SK-N-SH (cell line): ENCODE results near the gene FBXO44. TPM values are rescaled to one million over a fixed set of nuclear protein-coding genes. Genes with fewer than 3 reads are reported as not detected.

ENCODE experiments used
- CTCF ChIA-PET: fragments of 300-600, 350-600 bp; formaldehyde crosslinking; extraction: SDS; loops from one replicate; lab custom pipeline; 2021; lab: Yijun Ruan, JAX
- POLR2A ChIA-PET: fragments of 350-600 bp; sonication (Branson Sonifier 250); formaldehyde crosslinking; extraction: SDS; loops from one replicate; lab custom pipeline; 2020; ENCODE audit warnings: antibody characterized with exemption, inconsistent platforms; lab: Yijun Ruan, JAX
- DNase-seq: peaks from one replicate; pipeline ENCODE4 v3.0.0; 2012
- H2AFZ ChIP-seq: fragments of 200-600 bp; sonication (generic); 2 replicates; pipeline ENCODE4 v1.8.1; 2016; ENCODE audit warnings: antibody characterized with exemption, mild to moderate bottlenecking, low read depth
- H3F3A ChIP-seq: fragments of 200-600 bp; sonication (generic); replicated peaks from 2 replicates; pipeline ENCODE3; 2016; ENCODE audit warnings: antibody characterized with exemption, mild to moderate bottlenecking; ENCODE audit not compliant: insufficient read depth
- H3K27ac ChIP-seq, 2 experiments: fragments of 200-500 bp in 1 of 2; fragments of 200-600 bp in 1 of 2; sonication (Bioruptor generic) in 1 of 2; sonication (generic), shearing (Covaris generic) in 1 of 2; 2 replicates each; pipeline versions ENCODE4 v1.5.1 to v1.6.1; 2014 to 2016; ENCODE audit warnings: low read depth in 2 of 2, inconsistent platforms in 1 of 2, low read length in 1 of 2, mild to moderate bottlenecking in 1 of 2, mixed read lengths in 1 of 2
- H3K27me3 ChIP-seq: fragments of 200-600 bp; sonication (generic), shearing (Covaris generic); 2 replicates; pipeline ENCODE4 v1.6.1; 2016; ENCODE audit warnings: mixed run types; ENCODE audit not compliant: insufficient read depth
- H3K36me3 ChIP-seq, 2 experiments: fragments of 200-500 bp in 1 of 2; fragments of 200-600 bp in 1 of 2; sonication (Bioruptor generic) in 1 of 2; sonication (generic) in 1 of 2; replicated peaks in 1 of 2; 2 replicates each; pipeline versions ENCODE3 to v1.5.1; 2014 to 2016; ENCODE audit warnings: low read length in 1 of 2, mild to moderate bottlenecking in 1 of 2; ENCODE audit not compliant: insufficient read depth in 2 of 2, control insufficient read depth in 1 of 2
- H3K4me1 ChIP-seq, 2 experiments: fragments of 200-500 bp in 1 of 2; fragments of 200-600 bp in 1 of 2; sonication (Bioruptor generic) in 1 of 2; sonication (generic), shearing (Covaris generic) in 1 of 2; 2 replicates each; pipeline versions ENCODE4 v1.5.1 to v1.6.1; 2014 to 2016; ENCODE audit warnings: low read depth in 1 of 2, low read length in 1 of 2, mixed run types in 1 of 2; ENCODE audit not compliant: insufficient read depth in 2 of 2, control insufficient read depth in 1 of 2
- H3K4me2 ChIP-seq: fragments of 200-600 bp; sonication (generic), shearing (Covaris generic); 2 replicates; pipeline ENCODE4 v1.6.1; 2017; ENCODE audit warnings: mixed run types
- H3K4me3 ChIP-seq, 2 experiments: fragments of 200-500 bp in 1 of 2; fragments of 200-600 bp in 1 of 2; sonication (Bioruptor generic) in 1 of 2; sonication (generic), shearing (Covaris generic) in 1 of 2; 2 replicates each; pipeline versions ENCODE4 v1.5.1 to v1.8.1; 2014 to 2016; ENCODE audit warnings: low read depth in 2 of 2, inconsistent platforms in 1 of 2, low read length in 1 of 2, mild to moderate bottlenecking in 1 of 2, mixed read lengths in 1 of 2, moderate library complexity in 1 of 2
- H3K79me2 ChIP-seq: fragments of 200-600 bp; sonication (generic); 2 replicates; pipeline ENCODE4 v1.8.1; 2017; ENCODE audit warnings: mild to moderate bottlenecking; ENCODE audit not compliant: insufficient read depth
- H3K9ac ChIP-seq: fragments of 200-600 bp; sonication (generic); 2 replicates; pipeline ENCODE4 v1.6.1; 2017; ENCODE audit warnings: mixed run types
- H3K9me2 ChIP-seq: fragments of 200-600 bp; sonication (generic); 2 replicates; pipeline ENCODE4 v1.6.1; 2017; ENCODE audit warnings: mixed run types
- H3K9me3 ChIP-seq: fragments of 200-600 bp; sonication (generic); 2 replicates; pipeline ENCODE4 v1.6.1; 2017; ENCODE audit warnings: mixed run types, mild to moderate bottlenecking, moderate library complexity
- H4K20me1 ChIP-seq: fragments of 200-600 bp; sonication (generic); 2 replicates; pipeline ENCODE4 v1.6.1; 2017; ENCODE audit warnings: mild to moderate bottlenecking, mixed run types; ENCODE audit not compliant: insufficient read depth
- CHD2 ChIP-seq: fragments of 150-350 bp; IDR thresholded peaks from 2 replicates; pipeline ENCODE4 v1.6.1; 2018; ENCODE audit warnings: low read length; ENCODE audit not compliant: partially characterized antibody
- ELF1 ChIP-seq: IDR thresholded peaks from 2 replicates; pipeline ENCODE4 v1.4.0; 2012
- EP300 ChIP-seq, 2 experiments: IDR thresholded peaks; 2 replicates each; pipeline versions ENCODE4 v1.4.0 to v1.6.1; 2012; ENCODE audit warnings: borderline replicate concordance in 1 of 2, low read depth in 1 of 2, low read length in 1 of 2
- FOSL2 ChIP-seq: IDR thresholded peaks from 2 replicates; pipeline ENCODE4 v1.4.0; 2012; ENCODE audit warnings: low read depth, mild to moderate bottlenecking, moderate library complexity, borderline replicate concordance
- FOXJ3 ChIP-seq: sonication (generic); formaldehyde crosslinking; IDR thresholded peaks from 2 replicates; pipeline ENCODE4 v1.5.1; 2020; ENCODE audit warnings: mild to moderate bottlenecking, missing genetic modification reagents
- MEF2A ChIP-seq: IDR thresholded peaks from 2 replicates; pipeline ENCODE4 v1.4.0; 2012; ENCODE audit warnings: low read depth, borderline replicate concordance
- MXI1 ChIP-seq: IDR thresholded peaks from 2 replicates; pipeline ENCODE4 v1.6.1; 2012; ENCODE audit warnings: mild to moderate bottlenecking, low read depth, low read length, improper control_type of control experiment
- RAD21 ChIP-seq: IDR thresholded peaks from 2 replicates; pipeline ENCODE4 v1.6.1; 2012; ENCODE audit warnings: mild to moderate bottlenecking, low read length
- RCOR1 ChIP-seq: fragments of 150-350 bp; IDR thresholded peaks from 2 replicates; pipeline ENCODE4 v1.6.1; 2017; ENCODE audit warnings: antibody characterized with exemption, low read length
- RXRA ChIP-seq: IDR thresholded peaks from 2 replicates; pipeline ENCODE4 v1.4.0; 2012; ENCODE audit warnings: low read depth, mild to moderate bottlenecking, borderline replicate concordance
- TCF12 ChIP-seq: IDR thresholded peaks from 2 replicates; pipeline ENCODE4 v1.4.0; 2012
- WGBS: methylation state at CpG from one replicate; pipeline ENCODE4 v1.1.6; 2017; ENCODE audit warnings: low lambda C conversion rate; 5-methylcytosine and 5-hydroxymethylcytosine counted together
- polyA plus RNA-seq, 3 experiments: library from polyadenylated mRNA; depleted of rRNA; stranded (reverse); fragments of >200 nt; gene quantifications; 2 replicates each; pipeline ENCODE4 v1.2.3, GENCODE V29; 2012
- TF ChIP-seq, protein P1 (sequence below): fragments of 200-600 bp; sonication (generic); IDR thresholded peaks from 2 replicates; pipeline ENCODE4 v1.6.1; 2017; ENCODE audit warnings: antibody characterized with exemption, mild to moderate bottlenecking, moderate library complexity
- TF ChIP-seq, protein P2 (sequence below): fragments of 150-350 bp; IDR thresholded peaks from 2 replicates; pipeline ENCODE4 v1.6.1; 2017; ENCODE audit warnings: antibody characterized with exemption, low read length, low read depth, borderline replicate concordance
- TF ChIP-seq, protein P3 (sequence below): IDR thresholded peaks from 2 replicates; pipeline ENCODE4 v1.4.0; 2012; ENCODE audit warnings: low read depth, borderline replicate concordance

FBXO44 gene
- polyA plus RNA-seq, 1 of the 3 experiments (the other 2 are of a cell fraction), result 42.8 TPM

GRCh38 chr1:11707621-11708276 lies 53.1 kb downstream of the FBXO44 start:
- H3K9me2 ChIP-seq, result no peaks in the 10 kb centered on the region
- H3K27me3 ChIP-seq, result no peaks in the 10 kb centered on the region
- H3K4me1 ChIP-seq, result peaks cover 0 to 8% of the 10 kb centered on the region in 2 experiments; a peak in 1 of 4 replicates
- ChIA-PET CTCF (interaction anchor here (0.9 to 8.8 kb wide), 10 partner anchors 9 to 76 kb away, joined by 3 to 90 read pairs (median 6); partner anchors contain the start of gene FBXO6), POLR2A (interaction anchor here (0.6 kb wide), 1 partner anchor 35 kb away, joined by 5 read pairs; no protein-coding TSS in a partner anchor)
- no peak overlapping the region for H3K9ac ChIP-seq
- no peaks in the 10 kb centered on the region for H3K36me3 ChIP-seq
- H2AFZ ChIP-seq, result no peak overlapping the region
- no peaks in the 10 kb centered on the region for H3F3A ChIP-seq
- H3K9me3 ChIP-seq, result no peaks in the 10 kb centered on the region
- no peaks in the 10 kb centered on the region for H4K20me1 ChIP-seq
- H3K4me2 ChIP-seq, result no peak overlapping the region
- no peaks in the 10 kb centered on the region for H3K79me2 ChIP-seq
- H3K4me3 ChIP-seq, result no peak overlapping the region
- peak; percentile 74 for DNase-seq
- TF ChIP-seq MXI1 (peak; percentile 21; the same call in 1 of the 2 replicates), FOSL2 (no peak)
- H3K27ac ChIP-seq, result no peak overlapping the region
- WGBS, result 58% methylated on average over 8 of the region's 17 CpGs

- Histone ChIP-seq H3K9ac (no peak overlapping the region), H3K4me1 (peaks cover 0 to 8% of the 10 kb centered on the region in 2 experiments; a peak in 1 of 4 replicates), H3K9me2 (no peaks in the 10 kb centered on the region), H3K79me2 (no peaks in the 10 kb centered on the region), H3F3A (no peaks in the 10 kb centered on the region), H3K4me3 (no peak overlapping the region), H3K36me3 (no peaks in the 10 kb centered on the region), H3K9me3 (no peaks in the 10 kb centered on the region), H3K27me3 (no peaks in the 10 kb centered on the region), H2AFZ (no peak overlapping the region), H3K27ac (no peak overlapping the region), H3K4me2 (no peak overlapping the region), H4K20me1 (no peaks in the 10 kb centered on the region)
- no peak for DNase-seq
- ChIA-PET POLR2A (interaction anchor here (0.6 kb wide), 1 partner anchor 36 kb away, joined by 5 read pairs; no protein-coding TSS in a partner anchor), CTCF (interaction anchor here (1.0 to 8.8 kb wide), 10 partner anchors 8 to 63 kb away, joined by 3 to 90 read pairs (median 7); partner anchors contain the start of gene FBXO6)
- WGBS, result 65% methylated on average over 10 of the region's 11 CpGs
- TF ChIP-seq RXRA (no peak), FOXJ3 (CRISPR knock-in tag) (no peak), ELF1 (no peak), CHD2 (no peak), MXI1 (no peak), RCOR1 (no peak), TCF12 (no peak), MEF2A (no peak), EP300 (IDR thresholded peaks at IDR 0.05; ENCODE audit: borderline replicate concordance in 1 of 2, low read depth in 1 of 2, low read length in 1 of 2) (no peak), FOSL2 (no peak), RAD21 (no peak)
- TF ChIP-seq, protein P1, sequence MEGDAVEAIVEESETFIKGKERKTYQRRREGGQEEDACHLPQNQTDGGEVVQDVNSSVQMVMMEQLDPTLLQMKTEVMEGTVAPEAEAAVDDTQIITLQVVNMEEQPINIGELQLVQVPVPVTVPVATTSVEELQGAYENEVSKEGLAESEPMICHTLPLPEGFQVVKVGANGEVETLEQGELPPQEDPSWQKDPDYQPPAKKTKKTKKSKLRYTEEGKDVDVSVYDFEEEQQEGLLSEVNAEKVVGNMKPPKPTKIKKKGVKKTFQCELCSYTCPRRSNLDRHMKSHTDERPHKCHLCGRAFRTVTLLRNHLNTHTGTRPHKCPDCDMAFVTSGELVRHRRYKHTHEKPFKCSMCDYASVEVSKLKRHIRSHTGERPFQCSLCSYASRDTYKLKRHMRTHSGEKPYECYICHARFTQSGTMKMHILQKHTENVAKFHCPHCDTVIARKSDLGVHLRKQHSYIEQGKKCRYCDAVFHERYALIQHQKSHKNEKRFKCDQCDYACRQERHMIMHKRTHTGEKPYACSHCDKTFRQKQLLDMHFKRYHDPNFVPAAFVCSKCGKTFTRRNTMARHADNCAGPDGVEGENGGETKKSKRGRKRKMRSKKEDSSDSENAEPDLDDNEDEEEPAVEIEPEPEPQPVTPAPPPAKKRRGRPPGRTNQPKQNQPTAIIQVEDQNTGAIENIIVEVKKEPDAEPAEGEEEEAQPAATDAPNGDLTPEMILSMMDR, result no peak
- TF ChIP-seq, protein P2, sequence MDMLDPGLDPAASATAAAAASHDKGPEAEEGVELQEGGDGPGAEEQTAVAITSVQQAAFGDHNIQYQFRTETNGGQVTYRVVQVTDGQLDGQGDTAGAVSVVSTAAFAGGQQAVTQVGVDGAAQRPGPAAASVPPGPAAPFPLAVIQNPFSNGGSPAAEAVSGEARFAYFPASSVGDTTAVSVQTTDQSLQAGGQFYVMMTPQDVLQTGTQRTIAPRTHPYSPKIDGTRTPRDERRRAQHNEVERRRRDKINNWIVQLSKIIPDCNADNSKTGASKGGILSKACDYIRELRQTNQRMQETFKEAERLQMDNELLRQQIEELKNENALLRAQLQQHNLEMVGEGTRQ, result no peak
- TF ChIP-seq, protein P3, sequence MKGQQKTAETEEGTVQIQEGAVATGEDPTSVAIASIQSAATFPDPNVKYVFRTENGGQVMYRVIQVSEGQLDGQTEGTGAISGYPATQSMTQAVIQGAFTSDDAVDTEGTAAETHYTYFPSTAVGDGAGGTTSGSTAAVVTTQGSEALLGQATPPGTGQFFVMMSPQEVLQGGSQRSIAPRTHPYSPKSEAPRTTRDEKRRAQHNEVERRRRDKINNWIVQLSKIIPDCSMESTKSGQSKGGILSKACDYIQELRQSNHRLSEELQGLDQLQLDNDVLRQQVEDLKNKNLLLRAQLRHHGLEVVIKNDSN, result no peak
These were observed 54.1 kb downstream of the FBXO44 start for GRCh38 chr1:11708554-11709350.
